Measurements from ENCODE around the gene STYXL2.

Gene STYXL2

DNA sequence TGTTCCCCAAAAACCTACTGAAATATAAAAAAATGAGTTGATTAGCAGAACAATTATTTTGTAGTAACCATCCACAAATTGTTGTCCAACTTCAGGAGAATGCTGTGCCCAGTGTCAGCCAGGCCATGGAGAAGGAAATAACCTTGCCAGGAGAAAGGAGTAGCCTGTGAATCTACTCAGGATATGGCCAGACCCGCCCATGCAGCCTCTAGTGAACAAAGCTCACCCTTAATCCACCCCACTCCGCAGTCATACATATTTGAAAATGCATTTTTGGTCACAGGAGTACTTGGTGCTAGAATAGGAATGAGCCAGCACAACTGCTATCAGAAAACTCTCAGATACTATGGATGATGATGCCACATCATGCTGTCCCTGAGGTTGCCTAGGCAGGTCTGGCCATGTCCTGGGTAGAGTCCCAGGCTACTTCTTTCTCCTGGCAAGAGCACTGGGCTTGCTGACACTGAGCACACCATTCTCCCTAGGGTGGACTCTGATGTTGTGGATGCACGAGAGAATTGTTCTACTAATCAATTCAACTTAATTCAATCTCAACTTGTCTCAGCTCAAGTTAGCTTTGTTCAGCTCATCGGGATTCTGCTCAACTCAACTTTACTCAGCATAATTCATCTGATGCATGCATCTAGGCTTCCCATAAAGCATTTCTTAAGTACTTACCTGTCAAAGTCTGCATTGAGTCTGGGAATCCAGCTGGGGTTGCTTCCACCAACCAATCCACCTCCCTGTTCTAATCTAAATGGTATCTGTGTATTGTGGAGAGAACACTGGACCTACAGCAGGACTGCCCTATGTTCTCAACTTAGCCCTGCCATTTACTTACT lies 18.2 kb downstream of the STYXL2 start:
- no peak for DNase-seq

DNA sequence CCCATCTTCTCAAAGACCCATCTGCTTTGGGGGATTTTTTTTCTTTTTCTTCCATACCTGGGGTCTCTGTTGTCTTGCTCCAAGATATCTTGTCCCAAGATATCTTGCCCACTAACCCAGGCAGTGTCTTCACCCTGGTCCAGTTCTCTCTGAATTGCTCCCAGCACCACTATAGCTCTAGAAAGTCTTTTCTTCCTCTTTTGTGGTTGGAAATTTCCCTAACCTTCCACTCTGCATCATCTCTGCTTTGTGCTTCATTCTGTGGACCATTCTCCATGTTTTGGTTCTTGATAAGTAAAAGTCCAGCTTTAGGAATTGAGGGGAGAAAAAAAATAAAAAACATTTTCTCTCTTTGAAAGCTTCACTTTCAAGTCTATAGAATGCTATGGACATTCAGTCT lies 20.9 kb downstream of the STYXL2 start:
- DNase-seq: no peak

GRCh38 chr1:167115655-167116054 lies 21.8 kb downstream of the STYXL2 start:
- no peak for DNase-seq

DNA sequence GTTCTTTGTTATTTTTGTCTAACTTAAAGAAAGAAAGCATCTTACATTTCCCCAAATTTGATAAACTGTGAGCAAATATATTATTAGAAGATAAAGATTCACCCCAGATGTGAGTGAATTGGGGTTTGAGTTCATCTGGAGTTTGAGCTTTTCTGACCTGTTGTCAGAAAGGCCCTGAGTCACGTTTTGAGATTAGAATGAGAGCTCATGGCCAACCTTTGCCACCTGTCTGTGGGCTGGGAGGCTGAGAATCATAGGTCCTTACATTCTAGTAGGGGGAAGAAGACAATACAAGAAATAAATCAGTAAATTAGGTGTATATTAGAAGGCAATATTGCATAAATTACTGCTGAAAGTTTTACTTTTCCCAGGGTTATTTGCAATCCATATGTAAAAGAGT lies 22.3 kb downstream of the STYXL2 start:
- no peak for DNase-seq

DNA sequence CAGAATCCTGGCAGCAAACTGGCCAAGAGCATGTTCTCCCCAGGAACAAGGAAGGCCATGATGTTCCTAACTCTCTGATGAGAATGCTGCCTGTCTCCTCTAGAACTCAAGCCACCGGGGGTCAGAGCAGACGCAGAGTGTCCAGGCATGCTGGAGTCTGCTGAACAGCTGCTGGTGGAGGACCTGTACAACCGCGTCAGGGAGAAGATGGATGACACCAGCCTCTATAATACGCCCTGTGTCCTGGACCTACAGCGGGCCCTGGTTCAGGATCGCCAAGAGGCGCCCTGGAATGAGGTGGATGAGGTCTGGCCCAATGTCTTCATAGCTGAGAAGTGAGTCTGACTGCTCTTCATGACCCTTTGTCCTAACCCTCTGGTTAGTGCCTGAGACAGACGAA lies 23.4 kb downstream of the STYXL2 start:
- DNase-seq: no peak

DNA sequence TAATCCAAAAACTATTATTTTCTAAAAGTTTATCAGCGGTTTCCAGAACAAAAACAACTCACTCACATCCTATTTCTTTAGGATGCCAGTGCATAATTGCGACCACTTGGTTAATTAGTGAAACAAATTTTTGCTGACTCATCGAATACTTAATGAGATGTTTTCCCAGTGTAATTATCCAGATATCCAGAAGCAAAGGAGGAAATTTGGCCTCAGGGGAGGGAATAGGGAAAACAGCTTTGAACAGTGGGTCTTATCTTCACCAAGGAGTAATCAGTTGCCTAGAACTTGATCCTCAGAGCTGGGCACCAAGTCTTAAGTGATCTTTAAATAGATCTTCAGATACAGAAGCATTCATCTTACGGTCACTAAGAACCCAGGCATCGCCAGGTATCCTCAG lies 24.3 kb downstream of the STYXL2 start:
- DNase-seq: peak; percentile 21

DNA sequence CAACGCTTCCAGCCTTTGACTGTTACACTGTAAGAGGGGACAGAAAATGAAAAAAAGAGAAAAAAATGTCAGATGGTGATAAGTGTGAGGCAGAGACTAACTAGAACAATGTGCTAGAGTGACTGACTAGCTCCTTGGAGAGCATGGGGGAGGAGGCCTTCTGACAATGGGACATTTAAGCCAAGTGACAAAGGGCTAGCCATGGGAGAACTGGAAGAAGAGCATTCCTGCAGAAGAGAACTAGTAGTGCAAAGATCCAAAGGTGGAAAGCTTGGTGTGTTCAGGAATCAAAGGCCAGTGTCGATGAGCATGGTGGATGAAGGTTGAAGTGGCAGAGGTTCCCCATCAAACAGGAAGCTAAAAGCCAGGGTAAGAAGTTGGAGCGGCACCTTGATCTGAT lies 25.8 kb downstream of the STYXL2 start:
- no peak for DNase-seq

- no peak for DNase-seq
These were observed 27.0 kb downstream of the STYXL2 start for GRCh38 chr1:167120899-167121298.

DNA sequence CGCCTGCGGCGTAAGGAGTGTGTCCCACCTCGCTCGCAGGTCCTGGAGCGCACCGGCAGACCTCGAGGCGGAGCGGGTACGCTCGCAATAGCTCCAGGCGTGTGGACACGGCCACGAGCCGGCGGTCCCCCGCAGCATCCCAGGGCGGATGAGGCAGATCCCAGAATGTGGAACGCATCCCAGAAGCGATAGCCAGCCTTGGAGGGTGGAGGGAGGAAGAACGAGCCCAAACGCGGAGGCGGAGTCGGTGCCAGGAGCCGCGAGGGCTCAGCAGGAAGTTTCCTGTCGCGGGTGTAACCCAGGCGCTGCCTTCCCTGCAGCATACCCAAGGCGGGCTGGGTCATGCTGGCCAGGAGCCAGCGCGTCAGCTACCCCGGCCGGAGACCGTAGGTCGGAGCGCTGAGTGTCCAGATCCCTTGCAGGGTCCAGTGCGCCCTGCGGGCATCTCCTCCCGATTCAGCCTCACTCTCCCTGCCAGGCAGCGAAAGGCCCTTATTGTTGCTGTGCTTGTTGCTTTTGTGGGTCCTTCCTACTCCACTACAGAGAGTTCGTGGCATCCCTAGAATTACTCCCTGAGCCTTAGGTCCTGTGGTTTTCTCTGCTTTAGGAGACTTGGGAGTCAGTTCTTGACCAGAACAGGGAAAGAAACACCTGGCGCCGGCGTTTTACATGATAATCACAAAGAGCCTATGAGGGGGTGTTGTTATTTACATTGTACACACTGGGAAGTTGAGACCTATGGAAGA lies 27.7 kb downstream of the STYXL2 start:
- peak; percentile 45 for DNase-seq

- no peak for DNase-seq
These were observed 28.2 kb downstream of the STYXL2 start for GRCh38 chr1:167122121-167122480.

DNA sequence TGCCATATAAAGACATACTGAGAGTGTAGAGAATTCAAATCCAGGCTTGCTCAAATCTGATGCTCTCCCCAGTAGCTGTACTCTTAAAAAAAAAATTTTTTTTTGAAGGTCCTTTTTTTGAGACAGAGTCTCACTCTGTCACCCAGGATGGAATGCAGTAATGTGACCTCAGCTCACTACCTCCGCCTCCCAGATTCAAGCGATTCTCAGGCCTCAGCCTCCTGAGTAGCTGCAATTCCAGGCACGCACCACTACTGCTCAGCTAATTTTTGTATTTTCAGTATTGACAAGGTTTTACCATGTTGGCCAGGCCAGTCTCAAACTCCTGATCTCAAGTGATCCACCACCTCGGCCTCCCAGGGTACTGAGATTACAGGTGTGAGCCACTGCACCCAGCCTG lies 28.7 kb downstream of the STYXL2 start:
- DNase-seq: no peak

- no peak for DNase-seq
These were observed 32.4 kb downstream of the STYXL2 start for GRCh38 chr1:167126317-167126716.

DNA sequence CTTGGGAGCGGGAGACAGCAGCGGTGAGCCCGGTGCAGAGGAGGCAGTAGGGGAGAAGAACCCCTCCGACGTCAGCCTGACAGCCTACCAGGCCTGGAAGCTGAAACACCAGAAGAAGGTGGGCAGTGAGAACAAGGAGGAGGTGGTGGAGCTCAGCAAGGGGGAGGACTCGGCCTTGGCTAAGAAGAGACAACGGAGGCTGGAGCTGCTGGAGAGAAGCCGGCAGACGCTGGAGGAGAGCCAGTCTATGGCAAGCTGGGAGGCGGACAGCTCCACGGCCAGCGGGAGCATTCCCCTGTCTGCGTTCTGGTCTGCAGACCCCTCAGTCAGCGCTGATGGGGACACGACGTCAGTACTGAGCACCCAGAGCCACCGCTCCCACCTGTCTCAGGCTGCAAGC lies 32.9 kb downstream of the STYXL2 start:
- DNase-seq: no peak

- no peak for DNase-seq
These were observed 33.4 kb downstream of the STYXL2 start for GRCh38 chr1:167127236-167127635.

GRCh38 chr1:167127661-167128060 lies 33.8 kb downstream of the STYXL2 start:
- DNase-seq: no peak

DNA sequence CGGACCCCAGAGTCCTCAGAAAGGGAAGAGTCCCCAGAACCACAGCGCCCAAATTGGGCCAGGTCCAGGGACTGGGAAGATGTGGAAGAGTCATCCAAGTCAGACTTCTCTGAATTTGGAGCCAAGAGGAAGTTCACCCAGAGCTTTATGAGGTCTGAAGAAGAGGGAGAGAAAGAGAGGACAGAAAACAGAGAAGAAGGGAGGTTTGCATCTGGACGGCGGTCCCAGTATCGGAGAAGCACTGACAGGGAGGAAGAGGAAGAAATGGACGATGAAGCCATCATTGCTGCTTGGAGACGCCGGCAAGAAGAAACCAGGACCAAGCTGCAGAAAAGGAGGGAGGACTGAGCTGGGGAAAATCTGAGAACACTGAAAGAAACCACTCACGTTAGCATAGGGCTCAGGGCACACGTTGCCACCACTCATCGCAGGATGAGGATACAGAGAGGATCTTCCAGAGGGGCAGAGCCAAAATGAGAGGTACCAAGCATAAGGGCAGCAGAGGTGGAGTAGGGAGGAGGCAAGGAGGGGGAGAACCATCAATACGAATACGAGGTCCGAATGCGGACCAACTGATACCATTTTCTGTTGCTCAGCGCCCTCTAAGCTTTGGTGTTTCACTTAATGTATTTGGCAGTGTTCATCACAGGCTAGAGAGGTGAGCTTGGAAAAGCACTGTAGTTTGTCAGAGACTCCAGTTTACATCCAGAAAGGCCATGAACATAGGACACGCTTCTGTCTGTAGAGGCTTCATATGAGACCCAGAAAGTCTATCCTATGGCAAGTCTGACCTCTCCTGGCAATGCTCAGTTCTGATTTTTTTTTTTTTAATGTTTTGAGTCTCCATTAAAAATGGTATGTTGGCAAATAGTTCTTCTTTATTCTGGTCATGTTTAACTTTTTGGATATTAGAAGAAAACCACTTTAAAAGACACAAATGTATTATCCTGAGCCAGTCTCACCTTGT lies 34.7 kb downstream of the STYXL2 start:
- DNase-seq: no peak

GRCh38 chr1:167130829-167131510 lies 37.1 kb downstream of the STYXL2 start:
- DNase-seq: no peak

- DNase-seq: no peak
These were observed 38.6 kb downstream of the STYXL2 start for GRCh38 chr1:167132301-167133010.

GRCh38 chr1:167135281-167135840 lies 41.5 kb downstream of the STYXL2 start:
- DNase-seq: no peak

GRCh38 chr1:167136191-167136614 lies 42.3 kb downstream of the STYXL2 start:
- no peak for DNase-seq

- DNase-seq: no peak
These were observed 42.9 kb downstream of the STYXL2 start for GRCh38 chr1:167136806-167137205.

Data from DMS79 treated with DMSO at 0.1 percent for 48 hours (cell line).